ENCODE results near the gene PLCB1.

PLCB1 gene

DNA sequence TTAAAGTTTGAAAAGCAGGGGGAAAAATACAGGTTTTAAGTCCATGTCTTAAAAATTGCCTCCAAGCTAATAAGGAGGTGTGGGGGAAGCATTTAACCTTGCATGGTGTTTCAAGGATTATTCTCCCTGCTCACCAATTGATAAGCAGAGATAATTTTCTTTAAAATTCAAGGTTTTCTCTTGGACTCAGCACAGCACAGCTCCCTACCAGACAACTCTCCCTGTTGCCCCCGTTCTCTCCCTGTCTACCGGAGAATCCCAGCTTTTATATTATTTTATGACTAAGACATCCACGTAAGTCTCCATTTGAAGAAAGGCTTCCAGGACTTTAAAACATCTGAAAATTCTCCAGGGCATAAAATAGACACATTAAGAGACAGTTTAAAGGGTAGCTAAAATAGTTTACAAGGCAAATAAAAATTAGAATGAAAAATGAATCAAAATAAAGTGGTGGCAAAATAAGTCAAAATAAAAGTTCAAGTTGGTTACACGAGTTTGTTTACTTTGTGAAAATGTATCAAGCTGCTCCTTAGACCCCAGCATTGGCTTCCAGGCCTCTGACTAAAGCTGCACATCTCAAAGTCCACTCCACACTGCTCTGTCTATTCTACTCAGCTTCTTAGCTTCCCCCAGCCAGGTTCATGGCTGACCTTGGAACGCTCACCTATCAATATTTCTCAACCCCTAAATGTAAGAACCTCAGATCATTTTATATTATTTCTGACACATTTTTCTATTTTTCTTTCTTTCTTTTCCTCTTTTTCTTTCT, 748.2 kb downstream of the PLCB1 start:
- DNase-seq (ENCODE audit: low read depth in 2 of 2): no peak

DNA sequence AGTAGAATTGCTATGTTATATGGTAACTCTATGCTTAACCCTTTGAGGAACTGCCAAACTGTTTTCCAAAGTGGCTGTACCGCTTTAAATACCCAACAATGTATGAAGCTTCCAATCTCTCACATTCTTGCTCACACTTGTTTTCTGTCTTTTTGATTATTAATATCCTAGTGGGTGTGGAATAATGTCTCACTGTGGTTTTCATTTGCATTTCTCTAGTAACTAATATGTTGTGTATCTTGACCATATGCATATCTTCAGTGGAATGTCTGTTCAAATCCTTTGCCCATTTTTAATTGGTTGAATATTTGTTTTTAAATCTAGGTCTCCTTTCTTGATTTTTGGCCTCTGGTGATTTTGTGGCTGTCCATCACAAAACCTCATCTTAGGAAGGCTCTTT, 759.0 kb downstream of the PLCB1 start:
- DNase-seq (ENCODE audit: low read depth in 2 of 2): no peak

DNA sequence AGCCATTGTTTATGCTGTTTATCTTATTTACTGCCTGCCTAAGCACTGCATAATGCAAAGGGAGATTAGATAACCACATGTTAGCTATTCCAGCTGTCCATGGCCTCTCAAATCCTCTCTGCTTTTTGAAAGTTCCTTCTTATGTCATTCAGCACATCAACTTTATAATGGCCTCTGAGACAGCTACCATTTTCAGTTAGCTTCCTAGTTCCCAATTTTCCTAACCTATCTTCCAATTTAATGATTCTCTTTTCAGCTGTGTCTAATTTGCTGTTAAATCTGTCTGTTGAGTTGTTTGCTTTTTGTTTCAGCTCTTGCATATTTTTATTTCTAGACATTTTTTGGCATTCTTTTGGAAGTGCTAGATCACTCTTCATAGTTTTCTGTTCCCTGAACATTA, 763.4 kb downstream of the PLCB1 start:
- DNase-seq (ENCODE audit: low read depth in 2 of 2): no peak

DNA sequence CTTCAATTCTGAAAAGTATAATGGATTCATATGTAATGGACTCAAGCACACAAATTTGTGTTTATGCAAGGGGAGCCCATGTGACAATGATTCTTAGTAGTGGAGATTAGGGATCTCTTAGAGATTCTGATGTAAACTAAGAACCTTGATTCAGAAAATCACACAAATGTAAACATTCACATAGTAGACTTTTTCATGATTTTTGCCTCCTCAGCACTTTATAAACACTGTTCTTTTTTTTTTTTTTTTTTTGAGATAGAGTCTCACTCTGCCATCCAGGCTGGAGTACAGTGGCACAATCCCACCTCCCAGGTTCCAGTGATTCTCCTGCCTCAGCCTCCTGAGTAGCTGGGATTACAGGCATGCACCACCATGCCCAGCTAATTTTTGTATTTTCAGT, 766.8 kb downstream of the PLCB1 start:
- DNase-seq (ENCODE audit: low read depth in 2 of 2): no peak

DNA sequence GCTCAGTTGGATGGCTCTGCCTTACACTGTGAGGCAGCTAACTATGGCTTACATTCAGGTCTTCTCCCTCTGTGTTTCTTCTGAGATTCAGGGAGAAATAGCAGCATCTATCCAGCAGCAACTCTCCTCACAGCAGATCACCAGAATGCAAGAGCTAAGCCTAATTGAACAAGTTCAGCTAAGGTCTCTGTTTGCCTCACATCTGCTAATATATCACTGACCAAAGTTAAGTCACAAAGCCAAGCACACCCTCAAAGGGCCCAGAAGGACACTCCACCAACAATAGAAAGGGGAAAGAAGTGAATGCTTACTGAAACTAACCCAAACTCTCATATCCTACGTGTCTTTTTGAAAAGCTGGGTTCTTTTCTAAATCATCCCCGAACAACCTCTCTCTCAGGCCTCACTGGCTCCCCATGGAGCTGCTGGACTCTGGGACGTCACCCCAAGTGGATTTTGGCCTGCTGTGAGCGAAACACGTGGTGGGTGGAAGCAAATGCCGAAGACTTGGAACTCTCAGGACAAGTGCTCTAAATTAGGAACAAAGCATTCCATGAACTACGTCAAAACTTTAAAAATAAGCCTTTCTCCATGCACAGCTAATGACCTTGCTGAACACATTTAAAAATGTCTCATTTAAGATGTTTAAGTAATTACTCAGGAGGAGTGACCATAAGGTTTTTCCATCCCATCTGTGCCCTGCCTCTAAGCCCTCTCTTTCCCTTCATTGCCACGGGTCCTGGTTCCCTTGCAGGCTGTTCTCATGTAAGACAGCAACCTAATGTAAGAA, 769.4 kb downstream of the PLCB1 start:
- no peak for DNase-seq (ENCODE audit: low read depth in 2 of 2)

DNA sequence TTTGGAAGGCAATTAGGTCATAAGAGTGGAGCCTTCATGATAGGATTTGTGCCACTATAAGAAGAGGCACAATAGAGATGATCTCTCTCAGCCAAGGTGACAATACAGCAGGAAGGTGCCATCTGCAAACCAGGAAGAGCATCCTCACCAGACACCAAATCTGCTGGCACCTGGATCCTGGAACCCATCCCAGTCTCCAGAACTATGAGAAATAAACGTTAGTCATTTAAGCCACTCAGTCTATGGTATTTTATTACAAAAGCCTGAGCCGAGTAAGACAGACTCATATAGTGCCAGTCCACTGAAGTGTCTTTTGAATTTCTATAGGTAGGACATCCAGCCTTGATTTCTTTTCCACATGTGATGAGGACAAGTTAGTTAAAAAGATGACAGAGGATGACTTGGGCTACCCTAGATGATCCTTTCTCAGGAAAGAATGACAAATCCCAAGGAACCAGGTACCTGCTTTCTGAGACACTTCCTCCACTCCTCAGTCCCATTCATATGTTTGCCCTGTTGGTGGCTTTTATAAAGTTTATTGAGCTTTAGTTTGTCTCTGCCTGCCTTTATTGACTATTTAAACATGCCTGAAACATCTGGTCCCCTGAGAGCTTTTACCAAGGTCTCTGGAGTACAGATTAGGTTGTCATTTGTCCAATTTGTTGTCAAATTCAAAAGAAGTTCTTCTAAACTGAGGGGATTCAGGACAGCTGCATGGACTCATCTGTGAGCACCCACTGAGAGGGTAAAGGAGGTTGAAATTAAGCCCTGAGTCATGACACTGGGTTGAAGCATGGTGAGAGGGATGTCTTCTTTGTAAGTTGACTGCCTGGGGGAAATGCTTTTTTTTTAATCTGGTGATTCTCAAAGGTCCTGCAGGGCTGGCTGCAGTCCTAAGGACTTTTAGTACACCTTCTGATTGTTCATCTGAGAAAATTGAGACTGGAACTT, 771.9 kb downstream of the PLCB1 start:
- no peak for DNase-seq (ENCODE audit: low read depth in 2 of 2)

DNA sequence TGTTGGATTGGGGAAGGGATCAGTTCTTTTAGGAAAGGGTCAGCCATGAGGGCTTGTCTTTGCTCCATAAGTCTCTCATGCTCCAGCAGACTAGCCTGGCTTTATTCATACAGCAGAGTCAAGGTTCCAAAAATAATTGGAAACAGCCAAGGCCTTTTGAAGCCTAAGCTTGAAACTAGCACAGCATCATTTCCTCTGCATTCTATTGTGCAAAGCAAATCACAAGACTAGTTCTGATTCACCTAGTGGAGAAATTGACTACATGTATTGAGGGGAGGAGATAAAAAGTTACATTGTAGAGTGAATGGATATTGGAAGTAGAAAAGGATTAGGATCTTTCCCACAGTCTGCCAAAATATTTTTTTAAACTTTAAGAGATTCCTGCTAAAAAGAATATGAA, 777.5 kb downstream of the PLCB1 start:
- DNase-seq (ENCODE audit: low read depth in 2 of 2): no peak

DNA sequence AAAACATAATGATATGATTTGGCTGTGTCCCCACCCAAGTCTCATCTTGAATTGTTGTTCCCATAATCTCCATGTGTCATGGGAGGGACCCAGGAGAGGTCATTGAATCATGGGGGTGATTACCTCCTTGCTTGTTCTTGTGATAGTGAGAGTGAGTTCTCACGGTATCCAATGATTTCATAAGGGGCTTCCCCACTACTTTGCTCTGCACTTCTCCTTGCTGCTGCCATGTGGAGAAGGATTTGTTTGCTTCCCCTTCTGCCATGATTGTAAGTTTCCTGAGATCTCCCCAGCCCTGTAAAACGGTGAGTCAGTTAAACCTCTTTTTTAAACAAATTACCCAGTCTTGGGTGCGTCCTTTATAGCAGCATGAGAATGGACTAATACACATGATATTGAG, 780.0 kb downstream of the PLCB1 start:
- DNase-seq (ENCODE audit: low read depth in 2 of 2): no peak

DNA sequence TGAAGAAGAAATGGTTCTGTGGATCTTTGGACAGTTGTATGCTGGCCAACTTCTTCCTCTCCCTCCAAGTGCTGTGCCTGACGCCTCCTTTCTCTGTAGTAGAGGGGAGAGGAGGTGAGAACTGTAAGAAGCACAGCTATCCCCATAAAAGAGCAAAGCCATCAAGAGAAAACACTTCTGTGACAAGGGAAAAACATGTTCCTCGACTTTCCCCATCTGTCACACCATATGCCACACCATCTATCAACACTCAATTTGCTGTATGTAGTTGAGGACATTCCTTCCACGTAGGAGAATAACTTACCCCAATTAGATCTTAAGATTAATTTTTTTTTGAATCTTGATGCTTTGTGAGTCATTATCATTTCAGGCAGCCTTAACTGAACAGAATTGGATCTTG, 780.7 kb downstream of the PLCB1 start:
- DNase-seq (ENCODE audit: low read depth in 2 of 2): no peak

DNA sequence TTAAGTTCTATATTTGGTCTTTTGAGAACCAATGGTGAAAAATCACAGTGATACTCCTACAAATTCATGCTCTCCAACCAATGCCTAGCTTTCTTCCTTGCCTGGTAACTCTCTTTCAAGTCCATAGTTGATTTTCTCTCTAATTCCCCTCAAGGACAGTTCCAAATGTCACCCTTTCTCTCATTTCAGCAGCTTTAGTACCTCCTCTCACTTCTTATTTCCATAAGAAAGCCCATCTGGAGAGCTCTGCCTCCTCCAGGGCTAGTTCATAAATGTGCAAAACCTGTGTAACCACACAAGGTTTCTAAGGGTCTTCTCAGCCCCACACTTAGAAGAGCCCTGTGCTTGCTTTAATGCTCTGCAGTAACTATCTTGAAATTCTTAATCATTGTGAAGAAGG, 781.4 kb downstream of the PLCB1 start:
- no peak for DNase-seq (ENCODE audit: low read depth in 2 of 2)

DNA sequence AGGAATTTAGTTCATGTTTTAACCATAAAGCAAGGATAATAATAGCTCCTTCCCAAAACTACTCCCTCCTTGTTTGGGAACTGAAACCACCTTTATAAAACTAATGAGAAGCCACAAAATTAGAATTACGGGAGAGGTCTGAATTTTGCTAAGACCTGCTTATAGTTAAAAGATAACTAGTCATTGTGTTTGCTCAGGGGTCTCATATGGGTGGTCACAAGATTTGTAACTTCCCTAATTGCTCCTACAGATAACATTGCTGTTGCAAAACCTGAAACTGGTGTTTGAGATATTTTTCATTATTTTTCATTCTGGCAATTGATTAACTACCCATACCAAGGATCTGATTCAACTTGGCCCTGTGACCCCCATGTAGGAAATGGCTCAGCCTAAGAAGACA, 782.4 kb downstream of the PLCB1 start:
- DNase-seq (ENCODE audit: low read depth in 2 of 2): no peak

DNA sequence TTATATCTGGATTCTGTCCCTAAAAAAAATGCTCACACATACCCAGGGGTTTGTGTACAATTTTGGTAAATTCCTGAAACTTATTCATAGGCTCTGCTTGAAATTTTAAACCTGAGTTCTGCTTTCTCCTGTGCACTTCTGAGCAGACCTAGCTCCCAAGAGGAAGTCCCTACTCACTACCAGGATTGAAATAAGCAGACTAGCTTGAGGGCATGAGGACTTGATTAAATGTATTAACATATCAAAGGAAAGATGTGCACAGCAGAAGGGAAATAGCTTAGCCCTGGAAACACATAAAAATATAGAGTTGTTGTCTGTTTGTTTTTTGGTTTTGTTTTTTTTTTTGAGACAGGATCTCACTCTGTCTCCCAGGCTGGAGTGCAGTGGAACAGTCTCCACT, 785.0 kb downstream of the PLCB1 start:
- DNase-seq (ENCODE audit: low read depth in 2 of 2): no peak

DNA sequence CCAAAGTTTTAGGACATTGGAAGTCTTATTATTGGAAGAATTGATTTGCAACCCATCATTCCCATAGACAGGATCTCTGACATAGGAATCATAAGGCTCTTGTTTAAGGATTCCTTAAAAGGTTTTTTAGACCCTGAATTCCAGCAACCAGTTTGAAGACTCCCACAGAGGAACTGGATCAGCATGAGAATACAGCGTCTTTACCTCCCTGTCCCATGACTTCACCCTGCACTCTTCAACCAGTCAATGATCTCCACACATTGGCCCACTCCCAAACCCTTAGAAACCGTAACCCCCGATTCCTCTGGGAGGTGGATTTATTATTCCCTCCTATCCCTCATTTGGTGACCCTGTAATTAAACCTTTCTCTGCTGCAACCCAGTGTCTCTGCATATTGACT, 786.1 kb downstream of the PLCB1 start:
- no peak for DNase-seq (ENCODE audit: low read depth in 2 of 2)

DNA sequence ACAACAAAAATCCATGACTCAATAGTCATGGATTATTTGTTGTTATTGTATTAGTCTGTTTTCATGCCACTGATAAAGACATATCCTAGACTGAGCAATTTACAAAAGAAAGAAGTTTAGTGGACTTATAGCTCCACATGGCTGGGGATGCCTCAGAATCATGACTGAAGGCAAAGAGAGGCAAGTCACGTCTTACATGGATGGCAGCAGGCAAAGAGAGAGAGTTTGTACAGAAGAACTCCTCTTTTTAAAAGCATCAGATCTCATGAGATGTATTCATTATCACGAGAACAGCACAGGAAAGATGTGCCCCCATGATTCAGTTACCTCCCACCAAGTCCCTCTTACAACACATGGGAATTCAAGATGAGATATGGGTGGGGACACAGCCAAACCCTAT, 792.5 kb downstream of the PLCB1 start:
- DNase-seq (ENCODE audit: low read depth in 2 of 2): no peak

DNA sequence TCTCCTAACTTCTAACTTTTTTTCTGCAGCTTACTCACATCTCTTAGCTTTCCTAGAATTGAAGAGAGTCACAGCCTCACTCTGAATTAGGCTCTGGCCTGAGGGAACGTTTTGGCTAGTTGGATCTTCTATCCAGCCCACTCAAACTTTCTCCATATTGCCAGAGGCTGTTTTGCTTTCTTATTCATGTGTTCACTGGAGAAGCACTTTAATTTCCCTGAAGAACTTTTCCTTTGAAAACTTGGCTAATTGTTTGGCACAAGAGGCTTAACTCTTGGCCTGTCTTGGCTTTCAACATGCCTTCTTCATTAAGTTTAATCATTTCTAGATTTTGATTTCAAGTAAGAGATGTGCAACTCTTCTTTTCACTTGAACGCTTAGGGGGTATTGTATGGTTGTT, 798.7 kb downstream of the PLCB1 start:
- no peak for DNase-seq (ENCODE audit: low read depth in 2 of 2)

DNA sequence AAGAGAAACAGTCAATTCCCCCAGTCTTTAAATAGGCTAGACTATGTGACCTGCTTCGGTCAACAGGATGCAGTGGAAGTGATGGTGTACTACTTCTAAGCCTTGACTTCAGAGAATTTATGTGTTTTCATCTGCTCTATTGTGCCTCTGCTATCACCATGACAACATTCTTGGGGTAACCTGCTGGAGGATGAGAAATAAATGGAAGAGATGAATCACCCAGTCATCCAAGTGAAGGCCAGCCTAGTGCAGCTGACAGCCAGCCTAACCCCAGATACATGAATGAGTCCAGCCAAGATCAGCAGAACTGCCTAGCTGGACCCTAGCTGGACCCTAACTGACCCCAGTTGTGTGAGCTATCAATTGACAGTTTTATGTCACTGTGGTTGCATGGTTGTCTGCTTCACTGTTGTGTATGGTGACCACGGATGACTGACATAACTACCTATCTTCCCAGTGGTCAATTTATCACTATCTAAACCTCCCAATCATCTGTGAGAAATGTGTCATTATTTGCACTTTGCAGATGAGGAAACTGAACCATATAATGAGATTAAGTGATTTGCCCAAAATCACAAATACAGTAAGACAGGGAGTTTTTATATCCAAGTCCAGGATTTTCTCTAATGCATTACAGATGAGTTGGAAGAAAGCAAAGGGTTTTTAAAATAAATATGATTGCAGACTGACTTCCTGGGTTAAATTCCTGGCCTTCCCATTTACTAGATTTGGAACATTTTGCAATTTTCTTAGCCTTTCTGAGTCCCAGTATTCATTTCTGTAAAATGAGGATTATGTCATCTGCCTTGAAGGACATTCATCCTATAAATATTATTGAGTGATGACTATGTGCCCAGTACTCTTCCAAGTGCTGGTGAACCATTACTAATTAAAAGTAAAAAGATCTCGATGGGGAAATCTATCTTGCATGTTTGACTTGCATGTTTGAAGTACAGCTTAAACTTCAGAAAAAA, 800.4 kb downstream of the PLCB1 start:
- no peak for DNase-seq (ENCODE audit: low read depth in 2 of 2)

DNA sequence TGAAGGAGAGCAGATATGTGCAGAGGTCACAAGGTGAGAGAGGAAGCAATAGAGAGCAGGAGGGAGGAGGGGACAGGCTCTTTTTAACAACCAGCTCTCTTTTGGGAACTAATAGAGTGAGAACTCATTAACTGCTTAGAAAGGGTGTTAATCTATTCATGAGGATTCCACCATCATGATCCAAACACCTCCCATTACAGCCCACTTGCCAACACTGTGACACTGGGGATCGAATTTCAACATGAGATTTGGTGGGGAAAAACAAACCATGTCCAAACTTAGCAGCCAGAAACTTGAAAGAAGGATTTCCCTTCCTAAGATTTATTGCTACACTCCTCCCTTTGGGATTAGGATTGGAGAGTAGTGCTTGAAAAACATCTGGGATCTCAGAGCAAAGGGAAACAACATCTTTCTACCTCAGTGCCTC, 801.3 kb downstream of the PLCB1 start:
- DNase-seq (ENCODE audit: low read depth in 2 of 2): no peak

DNA sequence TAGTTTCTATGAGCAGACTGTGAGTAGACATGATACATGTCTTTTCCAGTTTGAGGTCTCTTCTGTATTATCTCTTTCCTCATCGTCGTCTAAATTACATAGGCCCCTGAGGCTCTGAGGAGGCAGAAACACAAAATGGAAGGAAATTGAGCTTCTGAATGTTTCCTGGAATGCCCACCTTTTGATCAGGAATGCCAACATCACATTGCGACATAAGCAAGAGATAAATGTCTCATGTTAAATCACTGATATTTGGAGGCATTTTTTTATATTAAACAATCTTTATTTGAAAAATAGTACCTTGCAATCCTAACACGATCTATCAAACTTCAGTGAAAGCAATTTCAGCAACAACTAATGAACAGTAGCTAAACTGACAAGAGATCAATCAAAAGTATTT, 802.3 kb downstream of the PLCB1 start:
- no peak for DNase-seq (ENCODE audit: low read depth in 2 of 2)
